Body of pancreas (tissue), 4 donors: ENCODE results near the gene LDLRAD4.

ENCODE experiments used
- CTCF ChIP-seq, 7 experiments: fragments of 450-650 bp in 4 of 7; fragments of 200-600 bp in 3 of 7; sonication (generic) in 3 of 7; IDR thresholded peaks; one replicate each; pipeline ENCODE4 v1.5.1; 2016 to 2019; ENCODE audit warnings: antibody characterized with exemption in 7 of 7
- POLR2A ChIP-seq, 3 donors: fragments of 450-650 bp; IDR thresholded peaks; one replicate each; pipeline ENCODE4 v1.6.1; 2016; ENCODE audit warnings: antibody characterized with exemption in 3 of 3, mild to moderate bottlenecking in 2 of 3

- TF ChIP-seq CTCF (IDR thresholded peaks at IDR 0.05) (no peak), POLR2A (IDR thresholded peaks at IDR 0.05) (no peak)
Observed at GRCh38 chr18:13309748-13310670, 91.4 kb downstream of the LDLRAD4 start.
